MG63 (cell line): ENCODE measurements around the gene RAB10. TPM values are rescaled to one million over a fixed set of nuclear protein-coding genes. Genes with fewer than 3 reads are reported as not detected.

Experiments used
- DNase-seq: peaks from one replicate; pipeline ENCODE4 v3.0.0-alpha.2; 2020
- H3K27me3 ChIP-seq: fragments of 250-450 bp; sonication (Bioruptor Pico); 2 replicates; pipeline ENCODE4 v1.5.1; 2020; ENCODE audit warnings: mild to moderate bottlenecking, moderate library complexity
- H3K36me3 ChIP-seq: fragments of 250-450 bp; sonication (Bioruptor Pico); 2 replicates; pipeline ENCODE4 v1.5.1; 2020; ENCODE audit warnings: mild to moderate bottlenecking, moderate library complexity
- H3K4me3 ChIP-seq: fragments of 250-450 bp; sonication (Bioruptor Pico); 2 replicates; pipeline ENCODE4 v1.5.1; 2020; ENCODE audit warnings: mild to moderate bottlenecking, moderate library complexity
- H3K9me3 ChIP-seq: fragments of 250-450 bp; sonication (Bioruptor Pico); 2 replicates; pipeline ENCODE4 v1.5.1; 2020; ENCODE audit warnings: mild to moderate bottlenecking, moderate library complexity
- total RNA-seq: library from RNA; depleted of rRNA; stranded (reverse); fragments of >200 nt; shearing (Covaris generic); gene quantifications from 2 replicates; pipeline ENCODE4 v1.2.3, GENCODE V29; 2014; ENCODE audit warnings: low replicate concordance

RAB10 gene
- total RNA-seq, 1 experiment from 2014 or later = 102 TPM

DNA sequence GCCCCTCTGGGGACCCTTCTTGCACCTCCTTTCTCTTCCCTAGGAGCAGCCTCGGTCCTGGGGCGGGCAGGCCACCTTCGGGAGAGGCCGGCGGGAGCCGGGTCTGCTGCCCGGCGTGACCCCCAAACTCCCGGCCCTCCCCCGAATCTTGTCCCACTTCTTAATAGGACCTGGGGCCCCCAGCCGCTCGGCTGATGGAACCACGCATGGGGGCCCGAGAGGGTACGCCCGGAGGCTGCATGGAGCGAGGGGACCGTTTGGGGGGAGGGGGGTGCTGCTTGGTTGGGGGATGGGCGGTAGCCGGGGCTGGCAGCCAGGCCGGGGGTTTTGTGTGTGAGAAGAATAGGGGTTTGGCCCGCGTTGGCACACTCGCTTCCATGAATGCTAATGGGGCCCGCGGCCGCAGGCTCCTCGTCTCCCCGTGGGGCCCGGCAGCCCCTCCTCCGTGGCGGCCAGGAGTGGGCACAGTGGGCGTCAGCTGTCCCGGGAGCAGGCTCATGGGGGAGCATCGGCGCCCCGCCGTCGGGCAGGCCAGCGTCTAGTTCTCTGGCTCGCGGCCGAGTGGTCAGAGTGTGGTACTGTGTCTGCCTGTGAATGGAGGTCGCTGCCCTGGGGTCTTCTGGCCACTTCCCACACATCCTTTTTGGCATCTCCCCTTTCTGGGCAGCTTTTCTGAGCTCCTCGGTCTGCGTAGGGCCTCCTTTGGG is 140.0 kb downstream of the RAB10 start:
- Histone ChIP-seq H3K9me3 (no peaks in the 10 kb centered on the region), H3K27me3 (no peaks in the 10 kb centered on the region), H3K36me3 (no peaks in the 10 kb centered on the region), H3K4me3 (no peak overlapping the region)
- no peak for DNase-seq

DNA sequence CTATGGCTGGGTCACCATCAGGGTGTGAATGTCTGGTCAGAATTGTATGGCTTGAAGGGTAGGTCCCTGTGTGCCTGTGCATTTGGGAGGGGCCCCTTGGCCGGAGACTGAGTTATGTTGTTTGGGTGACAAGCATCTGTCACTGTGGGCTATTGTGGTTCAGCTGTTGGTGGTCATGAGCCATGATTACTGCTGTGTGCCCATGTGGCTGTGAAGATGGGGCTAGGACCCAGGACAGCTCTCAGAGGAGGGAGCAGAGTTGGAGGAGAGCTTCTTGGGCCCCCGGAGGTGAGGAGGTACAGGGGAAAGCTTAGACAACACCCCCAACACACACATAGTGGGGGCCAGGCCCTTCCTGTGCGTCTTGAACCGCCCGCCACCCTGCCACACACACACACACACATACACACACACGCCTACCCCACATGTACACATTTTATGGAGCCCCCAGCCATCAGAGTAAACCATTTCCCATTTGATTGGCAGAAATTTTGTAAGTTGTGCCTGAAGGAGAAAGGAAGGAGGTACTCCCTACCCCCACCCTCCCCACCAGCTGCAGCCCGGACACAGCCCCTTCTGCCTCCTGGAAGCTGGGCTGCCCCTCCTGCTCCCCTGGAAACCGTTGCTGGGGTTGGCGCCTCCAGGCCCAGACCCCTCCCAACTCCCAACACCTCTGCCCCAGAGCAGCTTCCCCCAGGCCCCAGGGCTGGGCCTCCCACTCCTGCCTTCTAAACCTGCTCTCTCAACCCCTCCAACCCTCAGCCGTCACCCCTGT is 141.0 kb downstream of the RAB10 start:
- no peaks in the 10 kb centered on the region for H3K9me3 ChIP-seq
- no peaks in the 10 kb centered on the region for H3K36me3 ChIP-seq
- no peak overlapping the region for H3K4me3 ChIP-seq
- no peaks in the 10 kb centered on the region for H3K27me3 ChIP-seq
- DNase-seq = no peak

DNA sequence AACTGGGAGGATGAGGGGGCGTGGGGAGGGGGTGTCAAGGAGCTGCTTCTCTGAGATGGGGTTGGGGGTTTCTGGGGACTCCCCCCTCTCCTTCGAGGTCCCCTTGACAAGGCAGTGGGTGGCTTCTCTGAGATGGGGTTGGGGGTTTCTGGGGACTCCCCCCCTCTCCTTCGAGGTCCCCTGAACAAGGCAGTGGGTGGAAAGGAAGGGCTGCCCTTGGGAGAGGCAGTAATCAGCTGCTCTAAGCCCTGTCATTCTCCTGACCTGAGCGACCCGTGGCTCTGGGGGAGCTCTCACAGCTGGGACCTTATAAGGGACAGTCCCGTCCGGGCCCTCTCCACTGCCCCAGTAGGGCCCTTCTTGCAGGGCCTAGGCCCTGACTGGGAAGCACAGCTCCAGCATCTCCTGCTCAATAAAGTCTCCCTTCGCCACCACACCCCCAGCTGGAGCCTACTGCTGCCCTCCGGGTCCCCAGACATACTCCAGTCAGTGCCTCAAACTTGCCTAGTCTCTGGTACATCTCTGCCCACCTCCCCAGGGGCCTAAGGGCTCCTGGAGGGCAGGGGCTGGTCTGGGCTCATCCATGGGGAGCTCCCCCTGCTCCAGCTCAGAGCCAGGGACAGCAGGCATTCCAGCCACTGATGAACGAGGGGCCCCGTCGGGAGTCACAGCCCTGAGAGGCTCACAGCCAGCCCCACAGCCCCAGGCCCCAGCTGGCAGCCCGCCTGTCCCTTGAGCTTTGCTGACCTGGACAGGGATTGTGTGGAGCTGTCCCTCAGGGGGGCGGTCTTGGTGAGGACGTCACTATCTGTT is 141.8 kb downstream of the RAB10 start:
- Histone ChIP-seq H3K36me3 (no peaks in the 10 kb centered on the region), H3K4me3 (no peak overlapping the region), H3K9me3 (no peaks in the 10 kb centered on the region), H3K27me3 (no peaks in the 10 kb centered on the region)
- DNase-seq = no peak

DNA sequence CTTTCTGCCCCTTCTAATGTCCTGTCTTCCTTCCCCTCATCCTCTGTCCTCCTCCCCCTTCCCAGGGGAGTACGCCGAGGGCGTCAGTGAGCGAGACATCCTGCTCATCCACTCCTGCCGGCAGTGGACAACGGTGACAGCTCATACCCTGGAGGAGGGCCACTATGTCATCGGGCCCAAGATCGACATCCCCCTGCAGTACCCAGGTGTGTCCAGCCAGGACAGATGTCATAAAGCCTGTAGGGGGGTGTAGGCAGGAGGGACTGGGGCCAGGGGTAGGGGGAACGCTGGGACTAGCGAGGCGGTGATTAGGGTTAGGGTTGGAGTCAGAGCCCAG is 142.4 kb downstream of the RAB10 start:
- H3K36me3 ChIP-seq = no peaks in the 10 kb centered on the region
- no peaks in the 10 kb centered on the region for H3K9me3 ChIP-seq
- no peak overlapping the region for H3K4me3 ChIP-seq
- no peaks in the 10 kb centered on the region for H3K27me3 ChIP-seq
- no peak for DNase-seq

DNA sequence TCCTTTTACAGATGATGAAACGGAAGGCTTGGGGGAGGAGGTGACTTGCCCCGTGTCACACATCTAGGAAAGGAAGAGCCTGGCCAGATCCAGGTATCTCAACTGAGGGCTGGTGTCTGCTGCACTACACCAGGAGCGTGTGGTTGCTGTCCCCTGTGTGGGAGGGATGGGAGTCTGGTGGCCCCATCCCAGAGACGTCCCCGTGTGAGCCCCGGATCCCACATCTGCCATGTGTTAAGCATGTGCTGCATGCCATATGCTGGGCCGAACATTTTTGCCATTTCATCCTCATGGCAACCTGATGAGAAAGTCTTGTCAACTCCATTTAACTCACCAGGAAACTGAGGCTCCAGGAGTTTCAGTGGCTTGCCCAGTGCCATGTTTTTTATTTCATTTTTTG is 143.2 kb downstream of the RAB10 start:
- Histone ChIP-seq H3K4me3 (no peak overlapping the region), H3K9me3 (no peaks in the 10 kb centered on the region), H3K36me3 (no peaks in the 10 kb centered on the region), H3K27me3 (no peaks in the 10 kb centered on the region)
- DNase-seq = no peak

DNA sequence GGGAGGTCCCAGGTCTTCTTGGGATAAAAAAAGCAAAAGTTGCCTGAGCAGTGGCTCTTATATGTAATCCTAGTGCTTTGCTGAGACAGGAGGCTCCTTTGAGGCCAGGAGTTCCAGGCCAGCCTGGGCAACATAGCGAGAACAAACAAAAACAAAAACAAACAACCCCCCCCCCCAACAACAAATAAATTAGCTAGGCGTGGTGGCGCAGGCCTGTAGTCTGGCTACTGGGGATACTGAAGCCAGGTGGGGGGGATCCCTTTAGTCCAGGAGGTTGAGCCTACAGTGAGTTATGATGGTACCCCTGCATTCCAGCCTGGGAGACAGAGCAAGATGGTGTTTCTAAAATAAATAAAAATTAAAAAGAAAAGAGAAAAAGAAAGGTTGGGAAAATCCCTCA is 144.4 kb downstream of the RAB10 start:
- H3K4me3 ChIP-seq = no peak overlapping the region
- no peaks in the 10 kb centered on the region for H3K27me3 ChIP-seq
- H3K36me3 ChIP-seq = no peaks in the 10 kb centered on the region
- H3K9me3 ChIP-seq = no peaks in the 10 kb centered on the region
- no peak for DNase-seq

DNA sequence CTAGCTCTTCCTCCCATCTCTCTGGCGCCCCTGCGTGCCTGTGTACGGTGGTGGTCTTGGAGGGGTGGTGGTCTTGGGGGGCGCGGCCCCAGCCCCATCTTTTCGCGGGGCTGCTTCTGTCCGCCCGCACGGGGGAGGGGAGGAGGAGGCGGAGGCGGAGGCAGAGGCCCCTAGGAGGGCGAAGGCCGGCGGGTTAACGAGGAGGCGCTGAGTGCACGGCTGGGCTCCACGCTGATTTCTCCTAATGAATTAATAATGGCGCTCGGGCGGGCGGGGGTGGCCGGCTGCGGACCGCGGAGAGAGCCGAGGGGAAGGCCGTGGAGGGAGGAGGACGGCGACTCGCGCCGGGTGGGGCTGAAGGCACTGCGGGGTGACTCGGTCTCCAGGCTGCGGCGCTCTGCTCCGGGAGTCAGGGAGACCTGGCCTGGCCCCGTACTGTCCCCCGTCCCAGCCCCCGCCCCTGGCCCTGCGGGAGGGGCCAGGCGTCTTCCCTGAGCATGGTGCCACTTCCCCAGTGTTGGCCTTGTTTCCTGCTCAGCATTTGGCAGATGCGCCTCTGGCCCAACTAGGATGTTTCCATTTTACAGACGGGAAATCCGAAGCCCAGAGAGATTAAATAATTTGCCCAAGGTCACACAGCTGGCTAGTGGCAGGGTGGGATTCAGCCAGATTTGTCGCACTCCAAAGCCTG is 145.0 kb downstream of the RAB10 start:
- no peaks in the 10 kb centered on the region for H3K27me3 ChIP-seq
- no peaks in the 10 kb centered on the region for H3K9me3 ChIP-seq
- no peak overlapping the region for H3K4me3 ChIP-seq
- no peak for DNase-seq
- no peaks in the 10 kb centered on the region for H3K36me3 ChIP-seq

DNA sequence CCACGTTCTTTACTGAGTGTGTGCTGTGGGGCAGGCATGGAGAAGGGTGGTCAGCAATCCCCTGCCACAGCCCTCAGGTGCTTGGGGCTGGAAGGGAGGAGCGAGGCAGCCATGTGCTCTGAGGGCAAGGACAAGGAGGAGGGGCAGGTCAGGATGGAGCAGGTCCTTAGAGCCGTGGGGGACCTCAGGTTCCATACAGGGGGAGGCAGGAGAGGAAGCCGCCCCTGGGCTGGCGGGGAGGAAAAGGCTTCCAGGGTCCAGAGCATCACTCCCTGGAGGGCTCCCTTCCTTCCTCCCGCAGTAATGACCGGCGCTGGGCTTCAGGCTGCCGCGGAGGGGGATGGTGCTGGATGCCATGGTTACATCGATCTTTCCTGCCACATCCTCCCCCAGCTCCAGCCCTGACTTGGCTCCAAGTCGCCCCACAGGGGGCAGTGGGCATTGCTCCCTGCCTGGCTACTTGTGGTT is 145.6 kb downstream of the RAB10 start:
- no peaks in the 10 kb centered on the region for H3K27me3 ChIP-seq
- H3K9me3 ChIP-seq = no peaks in the 10 kb centered on the region
- DNase-seq = no peak
- H3K36me3 ChIP-seq = no peaks in the 10 kb centered on the region
- H3K4me3 ChIP-seq = no peak overlapping the region

DNA sequence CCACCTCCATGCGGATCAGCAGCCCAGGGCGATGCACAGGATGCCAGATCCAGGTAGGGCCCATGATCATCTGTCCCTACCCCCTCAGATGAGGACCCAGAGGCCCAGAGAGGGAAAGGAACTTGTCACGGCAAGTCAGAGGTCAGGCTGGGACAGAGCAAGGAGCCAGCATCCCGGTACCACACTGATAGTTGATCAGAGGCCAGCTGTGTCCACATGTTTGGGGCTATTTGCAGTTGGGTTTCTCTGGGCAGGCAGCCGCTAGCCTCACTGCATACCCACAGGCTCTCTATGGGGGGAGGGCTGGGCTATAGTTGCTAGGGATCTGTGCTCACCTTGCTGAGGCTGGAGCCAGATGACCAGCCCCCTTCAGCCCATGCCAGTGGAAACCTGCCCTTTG is 148.6 kb downstream of the RAB10 start:
- DNase-seq = no peak
- no peaks in the 10 kb centered on the region for H3K9me3 ChIP-seq
- no peaks in the 10 kb centered on the region for H3K36me3 ChIP-seq
- H3K27me3 ChIP-seq = no peaks in the 10 kb centered on the region
- no peak overlapping the region for H3K4me3 ChIP-seq

DNA sequence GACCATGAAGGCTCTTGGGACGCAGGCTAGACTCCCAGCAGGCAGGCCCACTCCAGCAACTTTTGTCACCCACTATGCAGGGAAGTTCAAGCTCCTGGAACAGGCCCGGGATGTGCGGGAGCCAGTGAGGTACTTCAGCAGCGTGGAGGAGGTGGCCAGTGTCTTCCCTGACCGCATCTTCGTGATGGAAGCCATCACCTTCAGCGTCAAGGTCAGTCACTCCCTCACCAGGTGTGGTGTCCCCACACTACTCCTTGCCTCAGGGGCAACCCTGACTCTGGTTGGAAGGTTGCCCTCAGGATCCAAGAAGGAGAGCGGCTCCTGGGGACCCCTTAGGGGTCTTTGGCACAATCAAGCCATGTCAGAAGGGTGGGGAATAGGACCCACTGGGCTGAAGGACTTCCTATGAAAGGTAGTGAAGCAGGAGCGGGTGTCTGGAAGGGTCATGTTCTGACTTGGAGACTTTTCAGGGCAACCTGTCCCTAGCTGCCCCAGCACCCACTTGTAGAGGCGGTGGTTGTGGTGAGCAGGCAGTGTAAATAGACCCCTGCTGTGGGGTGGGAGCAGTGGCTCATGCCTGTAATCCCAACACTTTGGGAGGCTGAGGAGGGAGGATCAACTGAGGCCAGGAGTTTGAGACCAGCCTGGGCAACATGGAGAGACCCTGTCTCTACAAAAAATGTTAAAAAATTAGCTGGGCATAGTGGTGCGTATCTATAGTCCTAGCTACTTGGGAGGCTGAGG is 149.2 kb downstream of the RAB10 start:
- H3K9me3 ChIP-seq = no peaks in the 10 kb centered on the region

DNA sequence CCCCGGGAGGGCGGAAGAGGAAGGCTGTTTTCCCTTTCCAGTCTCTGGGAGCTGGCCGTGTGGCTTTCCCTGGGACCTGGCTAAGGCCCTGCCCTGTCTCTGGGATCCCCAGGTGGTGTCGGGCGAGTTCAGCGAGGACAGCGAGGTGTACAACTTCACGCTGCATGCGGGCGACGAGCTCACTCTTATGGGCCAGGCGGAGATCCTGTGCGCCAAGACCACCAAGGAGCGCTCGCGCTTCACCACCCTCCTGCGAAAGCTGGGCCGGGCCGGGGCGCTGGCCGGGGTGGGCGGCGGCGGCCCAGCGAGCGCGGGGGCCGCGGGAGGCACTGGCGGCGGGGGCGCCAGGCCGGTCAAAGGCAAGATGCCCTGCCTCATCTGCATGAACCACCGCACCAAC is 150.2 kb downstream of the RAB10 start:
- DNase-seq = no peak
- H3K9me3 ChIP-seq = no peaks in the 10 kb centered on the region
- H3K36me3 ChIP-seq = no peaks in the 10 kb centered on the region
- H3K27me3 ChIP-seq = no peaks in the 10 kb centered on the region
- no peak overlapping the region for H3K4me3 ChIP-seq

More for the DNA sequence above, 149.2 kb downstream of the RAB10 start:
- no peaks in the 10 kb centered on the region for H3K36me3 ChIP-seq
- no peaks in the 10 kb centered on the region for H3K27me3 ChIP-seq
- no peak overlapping the region for H3K4me3 ChIP-seq
- no peak for DNase-seq

DNA sequence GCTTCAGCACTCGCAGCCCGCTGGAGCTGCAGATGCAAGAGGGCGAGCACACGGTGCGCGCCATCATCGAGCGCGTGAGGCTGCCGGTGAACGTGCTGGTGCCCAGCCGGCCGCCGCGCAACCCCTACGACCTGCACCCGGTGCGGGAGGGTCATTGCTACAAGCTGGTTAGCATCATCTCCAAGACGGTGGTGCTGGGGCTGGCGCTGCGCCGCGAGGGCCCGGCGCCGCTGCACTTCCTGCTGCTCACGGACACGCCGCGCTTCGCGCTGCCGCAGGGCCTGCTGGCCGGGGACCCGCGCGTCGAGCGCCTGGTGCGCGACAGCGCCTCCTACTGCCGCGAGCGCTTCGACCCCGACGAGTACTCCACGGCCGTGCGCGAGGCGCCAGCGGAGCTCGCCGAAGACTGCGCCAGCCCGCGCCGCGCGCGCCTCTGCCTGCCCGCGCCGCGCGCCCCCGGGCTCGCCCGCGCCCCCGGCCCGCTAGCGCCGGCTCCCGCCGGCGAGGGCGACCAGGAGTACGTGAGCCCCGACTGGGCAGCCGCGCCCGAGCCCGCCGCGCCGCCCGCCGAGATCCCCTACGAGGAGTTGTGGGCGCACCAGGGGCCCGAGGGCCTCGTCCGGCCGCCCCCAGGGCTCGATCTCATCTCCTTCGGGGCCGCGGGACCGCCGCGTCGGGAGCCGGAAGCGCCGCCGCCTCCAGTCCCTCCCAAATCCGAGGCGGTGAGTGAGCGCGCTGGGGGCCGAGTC is 150.8 kb downstream of the RAB10 start:
- Histone ChIP-seq H3K27me3 (no peaks in the 10 kb centered on the region), H3K9me3 (no peaks in the 10 kb centered on the region), H3K36me3 (no peaks in the 10 kb centered on the region), H3K4me3 (no peak overlapping the region)
- no peak for DNase-seq

DNA sequence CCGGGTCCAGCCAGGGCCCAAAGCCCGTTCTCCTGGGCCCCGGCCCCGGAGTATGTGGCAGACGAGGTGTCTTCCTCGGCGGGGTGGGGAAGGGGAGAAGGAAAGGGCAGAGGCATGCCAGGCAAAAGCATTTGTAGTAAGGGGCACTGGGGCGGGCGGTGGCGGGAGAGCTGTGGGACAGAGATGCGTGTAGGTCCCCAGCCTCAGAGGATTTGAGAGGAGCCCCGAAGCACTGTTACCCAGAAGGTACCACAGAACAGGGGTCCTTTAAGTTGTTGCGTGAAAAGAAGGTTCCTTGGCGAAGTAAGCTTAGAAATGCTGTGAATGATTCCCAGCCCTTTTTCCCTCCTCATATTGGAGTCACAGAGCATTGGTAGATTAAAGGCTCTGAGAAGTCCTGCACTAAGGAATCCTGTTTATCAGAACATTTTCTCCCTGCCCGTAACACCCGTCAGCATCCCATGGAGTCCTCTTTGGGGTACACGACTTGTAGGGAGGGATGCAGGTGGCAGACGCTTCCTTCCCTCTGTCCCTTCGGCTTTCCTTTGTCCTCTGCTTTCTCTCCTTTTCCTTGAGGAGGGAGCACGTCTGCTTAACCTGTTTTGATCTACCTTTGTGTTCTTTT is 151.5 kb downstream of the RAB10 start:
- H3K27me3 ChIP-seq = no peaks in the 10 kb centered on the region
- DNase-seq = no peak

DNA sequence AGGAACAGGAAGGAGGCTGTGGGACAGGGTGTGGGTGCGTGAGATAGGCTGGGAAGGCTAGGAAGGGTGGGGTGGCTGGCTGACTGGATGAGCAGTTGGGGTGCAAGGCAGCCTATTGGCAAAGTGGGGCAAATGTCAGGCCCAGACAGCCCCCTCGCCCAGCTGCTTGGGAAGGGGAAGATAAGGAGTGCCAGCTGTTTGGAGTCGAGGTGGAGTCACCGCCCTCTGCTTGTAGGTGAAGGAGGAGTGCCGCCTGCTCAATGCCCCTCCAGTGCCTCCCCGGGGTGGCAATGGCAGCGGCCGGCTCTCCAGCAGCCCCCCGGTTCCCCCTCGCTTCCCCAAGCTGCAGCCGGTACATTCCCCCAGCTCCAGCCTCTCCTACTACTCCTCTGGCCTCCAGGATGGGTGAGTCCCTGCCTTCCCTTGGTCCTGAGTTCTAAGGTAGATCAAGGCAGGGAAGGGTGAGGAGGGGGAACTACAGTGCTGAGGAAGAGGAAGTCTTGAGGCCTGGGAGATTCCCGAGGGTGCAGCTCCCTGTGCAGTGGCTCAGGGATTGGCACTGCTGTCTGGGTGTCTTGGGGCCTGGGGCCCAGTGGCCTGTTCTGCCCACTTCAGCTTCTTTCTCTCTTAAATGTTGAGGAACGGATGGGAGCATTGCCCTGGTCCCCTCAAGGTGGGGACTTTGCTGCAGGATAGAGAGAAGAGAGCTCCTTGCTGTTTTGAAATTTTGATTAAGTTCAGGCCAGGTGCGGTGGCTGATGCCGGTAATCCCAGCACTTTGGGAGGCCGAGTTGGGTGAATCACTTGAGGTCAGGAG is 152.3 kb downstream of the RAB10 start:
- no peak overlapping the region for H3K4me3 ChIP-seq
- no peak for DNase-seq

More for the DNA sequence above, 151.5 kb downstream of the RAB10 start:
- Histone ChIP-seq H3K9me3 (no peaks in the 10 kb centered on the region), H3K4me3 (no peak overlapping the region), H3K36me3 (no peaks in the 10 kb centered on the region)

More for the DNA sequence above, 152.3 kb downstream of the RAB10 start:
- no peaks in the 10 kb centered on the region for H3K9me3 ChIP-seq
- no peaks in the 10 kb centered on the region for H3K36me3 ChIP-seq
- H3K27me3 ChIP-seq = no peaks in the 10 kb centered on the region
